HG02759 (cell line): Measurements from ENCODE around the gene TMTC1.

Source experiments
- ATAC-seq: cut with Tn5 transposase; IDR thresholded peaks from one replicate; pipeline ENCODE4 v1.9.1; 2021; ENCODE audit warnings: mild to moderate bottlenecking, moderate library complexity; ENCODE audit not compliant: unreplicated experiment

TMTC1 gene

GRCh38 chr12:29545102-29545467, 238.7 kb downstream of the TMTC1 start:
- ATAC-seq = peak; percentile 71

- ATAC-seq = peak; percentile 34
Measured at GRCh38 chr12:29544428-29545101, 239.2 kb downstream of the TMTC1 start.

- ATAC-seq = no peak
Measured at GRCh38 chr12:29543036-29543435, 240.7 kb downstream of the TMTC1 start.

GRCh38 chr12:29537298-29537697, 246.4 kb downstream of the TMTC1 start:
- no peak for ATAC-seq

- no peak for ATAC-seq
Measured at GRCh38 chr12:29534935-29535334, 248.8 kb downstream of the TMTC1 start.

- no peak for ATAC-seq
Measured at GRCh38 chr12:29533815-29534489, 249.8 kb downstream of the TMTC1 start.

- ATAC-seq = no peak
Measured at GRCh38 chr12:29531471-29531870, 252.3 kb downstream of the TMTC1 start.

GRCh38 chr12:29530436-29530835, 253.3 kb downstream of the TMTC1 start:
- ATAC-seq = no peak

- ATAC-seq = no peak
Measured at GRCh38 chr12:29528161-29528560, 255.6 kb downstream of the TMTC1 start.

GRCh38 chr12:29521951-29522350, 261.8 kb downstream of the TMTC1 start:
- no peak for ATAC-seq

- no peak for ATAC-seq
Measured at GRCh38 chr12:29519585-29520182, 264.1 kb downstream of the TMTC1 start.

GRCh38 chr12:29518407-29518806, 265.3 kb downstream of the TMTC1 start:
- ATAC-seq = no peak

- ATAC-seq = no peak
Measured at GRCh38 chr12:29517264-29517663, 266.5 kb downstream of the TMTC1 start.

- no peak for ATAC-seq
Measured at GRCh38 chr12:29516431-29516875, 267.3 kb downstream of the TMTC1 start.

GRCh38 chr12:29510591-29511185, 273.1 kb downstream of the TMTC1 start:
- no peak for ATAC-seq

- ATAC-seq = no peak
Measured at GRCh38 chr12:29509503-29509902, 274.2 kb downstream of the TMTC1 start.

GRCh38 chr12:29508949-29509348, 274.8 kb downstream of the TMTC1 start:
- ATAC-seq = no peak

GRCh38 chr12:29505122-29505521, 278.6 kb downstream of the TMTC1 start:
- no peak for ATAC-seq

GRCh38 chr12:29503283-29503682, 280.5 kb downstream of the TMTC1 start:
- ATAC-seq = no peak

- no peak for ATAC-seq
Measured at GRCh38 chr12:29499235-29499634, 284.5 kb downstream of the TMTC1 start.

- no peak for ATAC-seq
Measured at GRCh38 chr12:29497588-29497987, 286.2 kb downstream of the TMTC1 start, which contains the start of gene OVCH1. TSS of gene OVCH1 (minus strand) at chr12:29497686. CDS start at chr12:29497686, 0 bp downstream.

- no peak for ATAC-seq
Measured at GRCh38 chr12:29492891-29493290, 290.9 kb downstream of the TMTC1 start.
